ENCODE results near the gene MEI4.

- TF ChIP-seq, protein P1, sequence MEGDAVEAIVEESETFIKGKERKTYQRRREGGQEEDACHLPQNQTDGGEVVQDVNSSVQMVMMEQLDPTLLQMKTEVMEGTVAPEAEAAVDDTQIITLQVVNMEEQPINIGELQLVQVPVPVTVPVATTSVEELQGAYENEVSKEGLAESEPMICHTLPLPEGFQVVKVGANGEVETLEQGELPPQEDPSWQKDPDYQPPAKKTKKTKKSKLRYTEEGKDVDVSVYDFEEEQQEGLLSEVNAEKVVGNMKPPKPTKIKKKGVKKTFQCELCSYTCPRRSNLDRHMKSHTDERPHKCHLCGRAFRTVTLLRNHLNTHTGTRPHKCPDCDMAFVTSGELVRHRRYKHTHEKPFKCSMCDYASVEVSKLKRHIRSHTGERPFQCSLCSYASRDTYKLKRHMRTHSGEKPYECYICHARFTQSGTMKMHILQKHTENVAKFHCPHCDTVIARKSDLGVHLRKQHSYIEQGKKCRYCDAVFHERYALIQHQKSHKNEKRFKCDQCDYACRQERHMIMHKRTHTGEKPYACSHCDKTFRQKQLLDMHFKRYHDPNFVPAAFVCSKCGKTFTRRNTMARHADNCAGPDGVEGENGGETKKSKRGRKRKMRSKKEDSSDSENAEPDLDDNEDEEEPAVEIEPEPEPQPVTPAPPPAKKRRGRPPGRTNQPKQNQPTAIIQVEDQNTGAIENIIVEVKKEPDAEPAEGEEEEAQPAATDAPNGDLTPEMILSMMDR (IDR thresholded peaks at IDR 0.05) = no peak
- TF ChIP-seq POLR2AphosphoS5 (IDR thresholded peaks at IDR 0.05) = no peak
These were observed 35.8 kb downstream of the MEI4 start for GRCh38 chr6:77688649-77689048.
